ENCODE data around the gene OGG1.
"Not testable (repeated sequence)": the region's sequence is repeated elsewhere in the genome, so short reads cannot be mapped to it uniquely, and the experiment has no call there.

OGG1 gene

GRCh38 chr3:9768141-9768775, 18.5 kb downstream of the OGG1 start:
- H3K4me1 Mint-ChIP-seq, result peaks cover 36% of the 10 kb centered on the region
- TF ChIP-seq CTCF (IDR thresholded peaks at IDR 0.05; ENCODE audit: unreplicated experiment in 3 of 3), result no peak
- peak overlapping the region in 2 of 3 experiments; percentile 33 to 95 for H3K27ac Mint-ChIP-seq
- H3K9me3 Mint-ChIP-seq, result no peaks in the 10 kb centered on the region
- H3K4me3 Mint-ChIP-seq, result peak overlapping the region; percentile 74 to 87 (median 85)
- peaks cover 3% of the 10 kb centered on the region for H3K36me3 Mint-ChIP-seq (ENCODE audit: low read depth)
- no peaks in the 10 kb centered on the region for H3K27me3 Mint-ChIP-seq (ENCODE audit: low read depth)

GRCh38 chr3:9769012-9769411, 19.3 kb downstream of the OGG1 start:
- no peaks in the 10 kb centered on the region for H3K9me3 Mint-ChIP-seq

GRCh38 chr3:9769426-9770275, 19.9 kb downstream of the OGG1 start, which contains the start of gene CAMK1:
TSS of gene CAMK1 (minus strand) at chr3:9769947. CDS start at chr3:9767749, 2,198 bp downstream.
- Mint-ChIP-seq H3K27me3 (ENCODE audit: low read depth) (no peaks in the 10 kb centered on the region), H3K36me3 (ENCODE audit: low read depth) (peaks cover 3% of the 10 kb centered on the region), H3K9me3 (no peaks in the 10 kb centered on the region), H3K4me3 (peak within 1 kb of the TSS; percentile 74 to 87 (median 85)), H3K4me1 (peaks cover 36% of the 10 kb centered on the region), H3K27ac (peak within 1 kb of the TSS in 2 of 3 experiments; percentile 95 to 97)
- no peak for TF ChIP-seq CTCF (IDR thresholded peaks at IDR 0.05; ENCODE audit: unreplicated experiment in 3 of 3)

More at GRCh38 chr3:9769012-9769411, 19.3 kb downstream of the OGG1 start:
- peak overlapping the region in 2 of 3 experiments; percentile 39 to 95 for H3K27ac Mint-ChIP-seq
- no peaks in the 10 kb centered on the region for H3K27me3 Mint-ChIP-seq (ENCODE audit: low read depth)
- H3K4me1 Mint-ChIP-seq, result peaks cover 36% of the 10 kb centered on the region
- peaks cover 3% of the 10 kb centered on the region for H3K36me3 Mint-ChIP-seq (ENCODE audit: low read depth)
- H3K4me3 Mint-ChIP-seq, result peak overlapping the region; percentile 74 to 87 (median 85)
- TF ChIP-seq CTCF (IDR thresholded peaks at IDR 0.05; ENCODE audit: unreplicated experiment in 3 of 3), result no peak

- Mint-ChIP-seq H3K9me3 (no peaks in the 10 kb centered on the region), H3K4me1 (peaks cover 39% of the 10 kb centered on the region), H3K27me3 (ENCODE audit: low read depth) (no peaks in the 10 kb centered on the region), H3K27ac (peak overlapping the region in 2 of 3 experiments; percentile 95 to 97), H3K36me3 (ENCODE audit: low read depth) (peaks cover under 1% of the 10 kb centered on the region), H3K4me3 (peak overlapping the region; percentile 70 to 86 (median 85))
- no peak for TF ChIP-seq CTCF (IDR thresholded peaks at IDR 0.05; ENCODE audit: unreplicated experiment in 3 of 3)
Observed at GRCh38 chr3:9770276-9770812, 20.6 kb downstream of the OGG1 start.

- Mint-ChIP-seq H3K27ac (peak overlapping the region in 2 of 3 experiments; percentile 95 to 97), H3K4me1 (peaks cover 42% of the 10 kb centered on the region), H3K4me3 (peak overlapping the region; percentile 70 to 86 (median 85))
- H3K36me3 Mint-ChIP-seq (ENCODE audit: low read depth); H3K27me3 Mint-ChIP-seq (ENCODE audit: low read depth); H3K9me3 Mint-ChIP-seq: not testable (repeated sequence)
Observed at GRCh38 chr3:9771007-9771406, 21.3 kb downstream of the OGG1 start.

Measured in nephron (organoid).